AG04450 (cell line): ENCODE results near the gene CSK. TPM values are rescaled to one million over a fixed set of nuclear protein-coding genes. Genes with fewer than 3 reads are reported as not detected.

Experiments
- CTCF ChIA-PET: fragments of 300-600, 350-600 bp; formaldehyde crosslinking; extraction: SDS; loops from one replicate; lab custom pipeline; 2022; ENCODE audit warnings: antibody characterized with exemption, inconsistent platforms; lab: Charles Lee
- POLR2A ChIA-PET: fragments of 350-600 bp; formaldehyde crosslinking; extraction: SDS; loops from one replicate; lab custom pipeline; 2021; ENCODE audit warnings: antibody characterized with exemption, inconsistent platforms; lab: Yijun Ruan, JAX
- DNase-seq: peaks from one replicate; pipeline ENCODE4 v3.0.0-alpha.2; 2011; ENCODE audit warnings: low read depth, low spot score
- H3K27ac ChIP-seq: one replicate; pipeline ENCODE4 v1.5.1; 2012; ENCODE audit warnings: low read depth, low read length, control low read depth
- H3K27me3 ChIP-seq: one replicate; pipeline ENCODE4 v1.6.0; 2012; ENCODE audit warnings: low read length; ENCODE audit not compliant: control insufficient read depth, insufficient read depth
- H3K4me3 ChIP-seq: 2 replicates; pipeline ENCODE4 v1.5.1; 2011; ENCODE audit warnings: mild to moderate bottlenecking, low read depth, low read length, control low read depth
- H3K9me3 ChIP-seq: 2 replicates; pipeline ENCODE4 v1.5.1; 2012; ENCODE audit warnings: low read length; ENCODE audit not compliant: control insufficient read depth, insufficient read depth
- CTCF ChIP-seq: IDR thresholded peaks from 2 replicates; pipeline ENCODE4 v1.5.1; 2011; ENCODE audit warnings: low read depth, low read length, control low read depth, inconsistent platforms
- polyA plus RNA-seq: library from polyadenylated mRNA; depleted of rRNA; stranded (reverse); fragments of >200 nt; gene quantifications from 2 replicates; pipeline ENCODE4 v1.2.3, GENCODE V29; 2011

CSK gene
- polyA plus RNA-seq, 1 experiment, result 17.2 TPM

GRCh38 chr15:74769463-74770025 lies 12.3 kb upstream of the CSK start:
- ChIA-PET CTCF (interaction anchor here (0.6 to 12.2 kb wide), 41 partner anchors 8 to 863 kb away, joined by 3 to 517 read pairs (median 5); partner anchors contain the start of genes ARID3B, CSK, CYP11A1 and CYP1A1), POLR2A (interaction anchor here (0.5 to 1.1 kb wide), 4 partner anchors 37 to 139 kb away, joined by 3 read pairs; no protein-coding TSS in a partner anchor)
- Histone ChIP-seq H3K9me3 (no peaks in the 10 kb centered on the region), H3K27me3 (peaks cover 6% of the 10 kb centered on the region), H3K27ac (no peak overlapping the region), H3K4me3 (no peak overlapping the region)
- TF ChIP-seq CTCF, result no peak
- DNase-seq, result no peak

GRCh38 chr15:74770211-74770903 lies 11.5 kb upstream of the CSK start:
- no peaks in the 10 kb centered on the region for H3K9me3 ChIP-seq
- no peak overlapping the region for H3K4me3 ChIP-seq
- peaks cover 6% of the 10 kb centered on the region for H3K27me3 ChIP-seq
- no peak for TF ChIP-seq CTCF
- H3K27ac ChIP-seq, result no peak overlapping the region
- no peak for DNase-seq
- POLR2A ChIA-PET, result interaction anchor here (0.6 kb wide), 1 partner anchor 167 kb away, joined by 3 read pairs; the partner anchor contains the start of gene COX5A
- CTCF ChIA-PET, result interaction anchor here (0.6 to 12.2 kb wide), 33 partner anchors 7 to 309 kb away, joined by 3 to 517 read pairs (median 7); partner anchors contain the start of gene CSK

DNA sequence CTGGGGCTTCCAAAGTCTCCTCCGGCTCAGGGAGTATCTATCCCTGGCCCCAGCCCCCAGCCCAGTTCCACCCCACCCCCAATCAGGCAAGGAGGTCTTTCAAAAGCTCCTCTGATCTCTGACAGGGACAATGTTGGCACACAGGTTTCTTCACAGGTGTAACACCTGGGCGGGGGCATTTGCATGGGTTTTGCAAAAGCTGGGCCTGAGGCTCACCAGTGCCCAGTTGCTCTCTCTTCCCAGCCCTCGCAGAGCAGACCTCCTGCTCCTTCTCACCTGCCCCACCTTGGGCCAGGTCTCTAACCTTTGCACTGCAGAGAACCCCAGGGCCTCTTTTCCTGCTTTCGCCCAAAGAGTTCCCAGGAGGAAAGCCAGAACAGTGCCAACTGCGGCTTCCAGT lies 8.6 kb upstream of the CSK start:
- Histone ChIP-seq H3K27me3 (peaks cover 6% of the 10 kb centered on the region), H3K4me3 (no peak overlapping the region), H3K9me3 (no peaks in the 10 kb centered on the region), H3K27ac (no peak overlapping the region)
- no peak for TF ChIP-seq CTCF
- POLR2A ChIA-PET, result no interaction called here
- CTCF ChIA-PET, result interaction anchor here (0.6 to 12.2 kb wide), 6 partner anchors 7 to 178 kb away, joined by 3 to 517 read pairs (median 30); partner anchors contain the start of gene CSK
- DNase-seq, result no peak

DNA sequence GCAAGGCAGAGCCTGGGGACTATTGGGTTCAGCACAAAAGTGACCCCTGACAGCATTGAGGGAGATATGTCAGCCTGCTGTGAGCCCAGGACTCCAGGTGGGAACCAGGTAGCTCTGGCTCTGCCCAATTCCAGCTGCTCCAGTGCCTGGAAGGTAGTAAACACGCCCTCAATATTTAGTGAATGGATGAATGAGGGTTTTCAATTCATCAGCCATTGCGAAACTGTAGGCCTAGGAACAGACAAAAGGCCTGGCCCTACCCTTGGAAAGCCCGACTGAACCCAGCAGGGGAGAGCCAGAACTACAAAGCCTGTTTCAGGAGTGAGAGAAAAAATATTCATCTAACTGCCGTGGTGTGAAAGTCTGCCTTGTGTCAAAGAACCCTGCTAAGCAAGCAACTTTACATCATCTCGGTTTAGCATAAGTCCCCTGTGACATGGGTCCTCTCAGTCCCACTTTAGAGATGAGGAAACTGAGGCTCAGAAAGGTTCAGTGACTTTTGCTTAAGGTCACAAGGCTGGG lies 8.1 kb upstream of the CSK start:
- H3K4me3 ChIP-seq, result no peak overlapping the region
- POLR2A ChIA-PET, result no interaction called here
- DNase-seq, result no peak
- peaks cover 6% of the 10 kb centered on the region for H3K27me3 ChIP-seq
- H3K27ac ChIP-seq, result no peak overlapping the region
- CTCF ChIA-PET, result interaction anchor here (0.6 to 12.2 kb wide), 4 partner anchors 7 to 177 kb away, joined by 3 to 517 read pairs (median 29); partner anchors contain the start of gene CSK
- H3K9me3 ChIP-seq, result no peaks in the 10 kb centered on the region
- no peak for TF ChIP-seq CTCF
